H1 (cell line): ENCODE measurements around the gene MS4A7. TPM values are rescaled to one million over a fixed set of nuclear protein-coding genes. Genes with fewer than 3 reads are reported as not detected.

Experiments
- CTCF ChIA-PET: fragments of 300-600 bp; sonication (Branson Sonifier 250); formaldehyde crosslinking; loops from one replicate; lab custom pipeline; 2021; ENCODE audit not compliant: partially characterized antibody; lab: Charles Lee
- POLR2A ChIA-PET: fragments of 300-600 bp; sonication (Branson Sonifier 250); formaldehyde crosslinking; loops from one replicate; lab custom pipeline; 2021; ENCODE audit warnings: inconsistent platforms; ENCODE audit not compliant: partially characterized antibody; lab: Charles Lee
- DNase-seq, 2 experiments: peaks; one replicate each; pipeline versions ENCODE4 v3.0.0 to v3.0.0-alpha.2; 2010 to 2022; ENCODE audit warnings: low spot score in 2 of 2, low read depth in 1 of 2, mixed read lengths in 1 of 2
- FAIRE-seq: peaks from 2 replicates; lab custom pipeline; 2011; peaks lifted over from hg19 to GRCh38; lab: Jason Lieb, UNC
- H2AFZ ChIP-seq: 2 replicates; pipeline ENCODE4 v1.8.1; 2012; ENCODE audit warnings: low read length, inconsistent platforms
- H2AK5ac ChIP-seq: 2 replicates; pipeline ENCODE4 v1.6.1; 2013; ENCODE audit warnings: low read depth, low read length
- H2BK120ac ChIP-seq: replicated peaks from 2 replicates; pipeline ENCODE3; 2013; ENCODE audit warnings: low read depth, low read length, inconsistent platforms
- H2BK12ac ChIP-seq: 2 replicates; pipeline ENCODE4 v1.6.1; 2013; ENCODE audit warnings: low read depth, low read length
- H2BK15ac ChIP-seq: 2 replicates; pipeline ENCODE4 v1.6.1; 2013; ENCODE audit warnings: low read length
- H2BK20ac ChIP-seq: 2 replicates; pipeline ENCODE4 v1.6.1; 2013; ENCODE audit warnings: low read length
- H2BK5ac ChIP-seq: 2 replicates; pipeline ENCODE4 v1.6.1; 2013; ENCODE audit warnings: low read depth, low read length
- H3K14ac ChIP-seq: 2 replicates; pipeline ENCODE4 v1.6.1; 2013; ENCODE audit warnings: inconsistent platforms; ENCODE audit not compliant: insufficient read length
- H3K18ac ChIP-seq: 2 replicates; pipeline ENCODE4 v1.6.1; 2013; ENCODE audit warnings: low read length; ENCODE audit errors: extremely low read depth
- H3K23ac ChIP-seq: 2 replicates; pipeline ENCODE4 v1.6.1; 2013; ENCODE audit warnings: inconsistent platforms; ENCODE audit not compliant: insufficient read length
- H3K23me2 ChIP-seq: 2 replicates; pipeline ENCODE4 v1.6.1; 2013; ENCODE audit warnings: low read depth, low read length
- H3K27ac ChIP-seq: 2 replicates; pipeline ENCODE4 v1.6.1; 2011; ENCODE audit warnings: low read depth, low read length, inconsistent platforms
- H3K27me3 ChIP-seq, 4 experiments: replicated peaks in 1 of 4; 1 replicate in 1 of 4; 2 replicates in 3 of 4; pipeline versions ENCODE4 v1.6.1 to v1.8.1; 2011 to 2013; ENCODE audit warnings: low read length in 3 of 4, mild to moderate bottlenecking in 3 of 4, inconsistent platforms in 2 of 4, mixed read lengths in 2 of 4, moderate library complexity in 1 of 4; ENCODE audit not compliant: control insufficient read depth in 3 of 4, insufficient read depth in 3 of 4; ENCODE audit errors: extremely low read depth in 1 of 4
- H3K36me3 ChIP-seq, 4 experiments: 2 replicates each; pipeline versions ENCODE4 v1.6.1 to v1.8.1; 2011 to 2013; ENCODE audit warnings: mild to moderate bottlenecking in 4 of 4, low read length in 3 of 4, moderate library complexity in 2 of 4, control low read depth in 1 of 4, inconsistent platforms in 1 of 4; ENCODE audit not compliant: insufficient read depth in 4 of 4, control insufficient read depth in 2 of 4
- H3K4ac ChIP-seq: replicated peaks from 2 replicates; pipeline ENCODE3; 2013; ENCODE audit warnings: low read length, low read depth, mixed read lengths, inconsistent platforms; ENCODE audit not compliant: insufficient read length
- H3K4me1 ChIP-seq, 4 experiments: replicated peaks in 1 of 4; 1 replicate in 1 of 4; 2 replicates in 3 of 4; pipeline versions ENCODE4 v1.6.1 to v1.8.1; 2011 to 2013; ENCODE audit warnings: low read length in 3 of 4, inconsistent platforms in 2 of 4, mixed read lengths in 1 of 4; ENCODE audit not compliant: insufficient read depth in 4 of 4, control insufficient read depth in 3 of 4
- H3K4me2 ChIP-seq, 2 experiments: 2 replicates each; pipeline versions ENCODE4 v1.6.1 to v1.8.1; 2011 to 2013; ENCODE audit warnings: low read depth in 2 of 2, low read length in 2 of 2, control low read depth in 1 of 2, inconsistent platforms in 1 of 2, mild to moderate bottlenecking in 1 of 2; ENCODE audit not compliant: insufficient read depth in 1 of 2
- H3K4me3 ChIP-seq, 4 experiments: fragments of 200-600, 300-600 bp in 1 of 4; sonication (generic), shearing (Covaris generic), sonication (Bioruptor Twin) in 1 of 4; 2 replicates each; pipeline versions ENCODE4 v1.5.1 to v1.8.1; 2011 to 2016; ENCODE audit warnings: low read length in 4 of 4, low read depth in 3 of 4, control low read depth in 2 of 4, inconsistent platforms in 2 of 4, mild to moderate bottlenecking in 2 of 4, mixed read lengths in 1 of 4, moderate library complexity in 1 of 4; ENCODE audit not compliant: insufficient read depth in 2 of 4; ENCODE audit errors: extremely low read depth in 1 of 4
- H3K56ac ChIP-seq: replicated peaks from 2 replicates; pipeline ENCODE3; 2013; ENCODE audit warnings: low read depth, mild to moderate bottlenecking, mixed read lengths, low read length, inconsistent platforms; ENCODE audit not compliant: insufficient read length
- H3K79me1 ChIP-seq: 2 replicates; pipeline ENCODE4 v1.6.1; 2013; ENCODE audit warnings: low read depth, low read length, control low read depth
- H3K79me2 ChIP-seq, 2 experiments: 2 replicates each; pipeline versions ENCODE4 v1.6.1 to v1.8.1; 2012 to 2013; ENCODE audit warnings: low read length in 2 of 2, mild to moderate bottlenecking in 2 of 2, inconsistent platforms in 1 of 2; ENCODE audit not compliant: insufficient read depth in 2 of 2, control insufficient read depth in 1 of 2
- H3K9ac ChIP-seq, 4 experiments: replicated peaks in 1 of 4; 1 replicate in 1 of 4; 2 replicates in 3 of 4; pipeline versions ENCODE4 v1.6.1 to v1.8.1; 2011 to 2013; ENCODE audit warnings: low read depth in 3 of 4, low read length in 3 of 4, control low read depth in 2 of 4, mild to moderate bottlenecking in 2 of 4, moderate library complexity in 2 of 4, inconsistent platforms in 1 of 4; ENCODE audit errors: extremely low read depth in 1 of 4
- H3K9me3 ChIP-seq, 2 experiments: 2 replicates each; pipeline versions ENCODE4 v1.6.1 to v1.8.1; 2012 to 2013; ENCODE audit warnings: mild to moderate bottlenecking in 2 of 2, moderate library complexity in 2 of 2, control low read depth in 1 of 2, inconsistent platforms in 1 of 2, low read depth in 1 of 2, low read length in 1 of 2, mixed read lengths in 1 of 2; ENCODE audit not compliant: insufficient read depth in 2 of 2
- H4K20me1 ChIP-seq, 2 experiments: replicated peaks in 1 of 2; 2 replicates each; pipeline versions ENCODE3 to v1.8.1; 2011 to 2013; ENCODE audit warnings: inconsistent platforms in 2 of 2, low read length in 2 of 2, mild to moderate bottlenecking in 1 of 2; ENCODE audit not compliant: insufficient read depth in 2 of 2, control insufficient read depth in 1 of 2
- H4K5ac ChIP-seq: 2 replicates; pipeline ENCODE4 v1.6.1; 2013; ENCODE audit warnings: low read length, low read depth, mixed read lengths, inconsistent platforms; ENCODE audit not compliant: insufficient read length
- H4K8ac ChIP-seq: 2 replicates; pipeline ENCODE4 v1.8.0; 2013; ENCODE audit warnings: mild to moderate bottlenecking, moderate library complexity, low read length, inconsistent platforms; ENCODE audit not compliant: insufficient read depth; ENCODE audit errors: extremely low read depth
- H4K91ac ChIP-seq: replicated peaks from 2 replicates; pipeline ENCODE3; 2013; ENCODE audit warnings: low read length, mixed read lengths, inconsistent platforms; ENCODE audit not compliant: insufficient read length
- BACH1 ChIP-seq: IDR thresholded peaks from 2 replicates; pipeline ENCODE4 v1.6.1; 2012; ENCODE audit warnings: low read length, improper control_type of control experiment
- CTBP2 ChIP-seq: IDR thresholded peaks from 2 replicates; pipeline ENCODE4 v1.7.0; 2011; ENCODE audit warnings: borderline replicate concordance, mild to moderate bottlenecking, moderate library complexity, mixed read lengths, low read length; ENCODE audit not compliant: insufficient read depth, insufficient read length
- EZH2 ChIP-seq: fragments of 200-600 bp; sonication (generic); IDR thresholded peaks from 2 replicates; pipeline ENCODE4 v1.7.1; 2012; ENCODE audit warnings: low read depth, mild to moderate bottlenecking, moderate library complexity, low read length, inconsistent platforms; ENCODE audit not compliant: severe bottlenecking
- HDAC6 ChIP-seq: IDR thresholded peaks from one replicate; pipeline ENCODE4 v1.7.1; 2012; ENCODE audit warnings: low read depth, mild to moderate bottlenecking, inconsistent platforms, low read length, moderate library complexity
- KDM5A ChIP-seq: fragments of 200-600 bp; IDR thresholded peaks from 2 replicates; pipeline ENCODE4 v1.7.1; 2012; ENCODE audit warnings: mild to moderate bottlenecking, low read length, inconsistent platforms, mixed read lengths
- PHF8 ChIP-seq: fragments of 200-600 bp; sonication (generic); conservative IDR thresholded peaks from 2 replicates; pipeline ENCODE4 v1.7.1; 2012; ENCODE audit warnings: low read depth, mild to moderate bottlenecking, inconsistent platforms, low read length, moderate library complexity
- POU5F1 ChIP-seq: IDR thresholded peaks from 2 replicates; pipeline ENCODE4 v1.6.1; 2011; ENCODE audit warnings: low read depth, mild to moderate bottlenecking, low read length, moderate library complexity
- RBBP5 ChIP-seq: IDR thresholded peaks from 2 replicates; pipeline ENCODE4 v1.7.1; 2012; ENCODE audit warnings: low read depth, mild to moderate bottlenecking, inconsistent platforms, low read length, moderate library complexity, borderline replicate concordance
- RXRA ChIP-seq: IDR thresholded peaks from 2 replicates; pipeline ENCODE4 v1.6.1; 2011; ENCODE audit warnings: low read depth, mild to moderate bottlenecking, low read length, moderate library complexity; ENCODE audit not compliant: insufficient read depth
- SUZ12 ChIP-seq: fragments of 200-600 bp; sonication (generic); IDR thresholded peaks from 2 replicates; pipeline ENCODE4 v1.6.1; 2012; ENCODE audit warnings: mild to moderate bottlenecking, inconsistent platforms, low read length, moderate library complexity, mixed read lengths
- TAF1 ChIP-seq: IDR thresholded peaks from 2 replicates; pipeline ENCODE4 v1.6.1; 2011; ENCODE audit warnings: mild to moderate bottlenecking, low read depth, low read length
- TBP ChIP-seq: IDR thresholded peaks from 2 replicates; pipeline ENCODE4 v1.6.1; 2011; ENCODE audit warnings: low read depth, low read length, improper control_type of control experiment
- YY1 ChIP-seq: IDR thresholded peaks from 2 replicates; pipeline ENCODE4 v1.6.1; 2011; ENCODE audit warnings: low read depth, mild to moderate bottlenecking, low read length
- WGBS, 2 experiments: shearing (Covaris generic) in 1 of 2; methylation state at CpG; one replicate each; pipeline versions ENCODE4 v1.1.6 to v1.1.7; 2013 to 2015; ENCODE audit warnings: low lambda C conversion rate in 2 of 2, mixed read lengths in 2 of 2, inconsistent platforms in 1 of 2, low coverage in 1 of 2, missing lambda C conversion rate in 1 of 2; ENCODE audit not compliant: insufficient replicate concordance in 2 of 2, insufficient coverage in 1 of 2, insufficient read length in 1 of 2; ENCODE audit errors: extremely low coverage in 1 of 2, missing lambda C conversion rate in 1 of 2; 5-methylcytosine and 5-hydroxymethylcytosine counted together
- polyA plus RNA-seq, 7 experiments: library from polyadenylated mRNA; depleted of rRNA in 3 of 7; stranded (reverse) in 5 of 7; unstranded in 2 of 7; fragments of >200 nt in 5 of 7; fragments of 200-250 nt in 2 of 7; gene quantifications; 1 replicate in 5 of 7; 2 replicates in 1 of 7; 4 replicates in 1 of 7; pipeline versions ENCODE4 v1.2.1 to v1.2.3, GENCODE V29; 2011 to 2013; ENCODE audit warnings: missing spikeins in 2 of 7, mixed read lengths in 2 of 7
- total RNA-seq: library from RNA; stranded (reverse); fragmentation: NEBNext Ultra II Directional; extraction: Animal tissue kit (Norgen Biotek cat#: 25700); gene quantifications from 2 replicates; pipeline ENCODE4 v1.2.1, GENCODE V29; 2021

MS4A7 gene
- total and polyA plus RNA-seq, 2 of the 8 experiments (the other 6 are each of a cell fraction or from before 2014, with no cell fraction given) = not detected

DNA sequence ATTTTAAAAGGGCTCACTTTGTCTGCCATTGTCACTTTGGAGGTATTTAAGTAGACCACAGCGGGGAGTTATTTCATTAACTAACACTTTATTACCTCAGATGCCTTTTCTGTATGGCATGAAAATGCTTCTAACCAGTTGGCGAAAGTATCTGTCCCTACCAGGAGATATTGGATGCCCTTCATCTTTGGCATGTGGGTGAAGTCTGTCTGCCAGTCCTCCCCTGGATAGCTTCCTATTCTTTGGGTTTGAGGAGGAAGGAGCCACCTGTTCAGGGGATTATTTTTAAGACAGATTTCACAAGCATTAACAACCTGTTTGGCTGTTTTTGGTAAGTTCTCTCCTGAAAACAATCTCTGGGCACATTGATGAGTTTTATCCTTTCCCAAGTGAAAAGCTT, 34.2 kb upstream of the MS4A7 start:
- no peak overlapping the region for H3K56ac ChIP-seq
- no peak overlapping the region for H3K4me2 ChIP-seq
- no peaks in the 10 kb centered on the region for H3K79me1 ChIP-seq
- H3K23me2 ChIP-seq = no peaks in the 10 kb centered on the region
- peaks cover 0 to 4% (median 0%) of the 10 kb centered on the region in 4 experiments; a peak in 1 of 7 replicates for H3K4me1 ChIP-seq
- POLR2A ChIA-PET = interaction anchor here (0.5 kb wide), 1 partner anchor 13 kb away, joined by 3 read pairs; no protein-coding TSS in a partner anchor
- H2BK15ac ChIP-seq = no peak overlapping the region
- no peak overlapping the region for H3K4me3 ChIP-seq
- WGBS, 2 experiments = 95% methylated on average over 2 of the region's 2 CpGs; no CpG with 5 or more reads in 1 of the 2 experiments
- H3K14ac ChIP-seq = no peak overlapping the region
- H2BK20ac ChIP-seq = no peak overlapping the region
- no peaks in the 10 kb centered on the region for H3K79me2 ChIP-seq
- H3K18ac ChIP-seq = no peak overlapping the region
- no peak overlapping the region for H2BK12ac ChIP-seq
- H4K91ac ChIP-seq = no peak overlapping the region
- no peaks in the 10 kb centered on the region for H4K20me1 ChIP-seq
- CTCF ChIA-PET = interaction anchor here (0.6 to 8.4 kb wide), 33 partner anchors 9 to 552 kb away, joined by 3 to 115 read pairs (median 4); partner anchors contain the start of gene MS4A14
- no peak overlapping the region for H2BK120ac ChIP-seq
- no peak overlapping the region for H2AFZ ChIP-seq
- H3K27ac ChIP-seq = no peak overlapping the region
- H3K9ac ChIP-seq = no peak overlapping the region
- H3K23ac ChIP-seq = no peak overlapping the region
- DNase-seq (no peak), FAIRE-seq (no peak)
- no peaks in the 10 kb centered on the region for H3K27me3 ChIP-seq
- H3K36me3 ChIP-seq = no peaks in the 10 kb centered on the region
- no peaks in the 10 kb centered on the region for H3K9me3 ChIP-seq
- H2AK5ac ChIP-seq = no peak overlapping the region
- H4K8ac ChIP-seq = no peak overlapping the region
- no peak overlapping the region for H3K4ac ChIP-seq
- H2BK5ac ChIP-seq = no peak overlapping the region
- H4K5ac ChIP-seq = no peak overlapping the region
- TF ChIP-seq TAF1 = no peak
- TF ChIP-seq TBP = no peak
- TF ChIP-seq CTBP2 = no peak
- TF ChIP-seq YY1 = no peak
- TF ChIP-seq HDAC6 = no peak
- TF ChIP-seq RBBP5 = no peak
- no peak for TF ChIP-seq KDM5A
- no peak for TF ChIP-seq RXRA
- no peak for TF ChIP-seq BACH1
- no peak for TF ChIP-seq PHF8
- no peak for TF ChIP-seq POU5F1
- no peak for TF ChIP-seq EZH2
- no peak for TF ChIP-seq SUZ12
